ENCODE measurements around the gene MRTFA. TPM values are rescaled to one million over a fixed set of nuclear protein-coding genes. Genes with fewer than 3 reads are reported as not detected.

Gene MRTFA
- total and polyA plus RNA-seq, 4 donors: 7.5 to 22.0 (median 9.6) TPM

DNA sequence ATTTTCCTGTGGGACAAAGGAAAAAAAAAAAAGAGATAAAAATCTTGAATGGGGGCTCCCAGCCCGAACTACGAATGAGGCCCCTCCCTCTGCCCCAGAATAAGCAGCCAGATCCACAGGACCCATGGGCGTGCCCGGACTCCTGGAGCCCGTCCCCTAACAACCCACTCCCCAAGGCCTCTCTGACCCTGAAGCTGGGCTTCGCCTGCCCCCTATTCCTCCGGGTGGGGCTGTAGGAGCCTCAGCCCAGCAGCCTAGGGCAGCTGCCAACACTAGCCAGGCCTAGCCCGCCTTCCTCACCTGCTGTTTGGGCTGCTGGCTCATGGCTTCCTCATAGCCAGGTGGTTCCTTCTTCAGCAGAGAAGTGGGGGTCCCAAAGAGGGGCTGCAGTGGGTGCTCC, 219.5 kb downstream of the MRTFA start:
- DNase-seq (ENCODE audit: low spot score): no peak
- Histone ChIP-seq H3K9me3 (ENCODE audit: control insufficient read depth in 4 of 4, low read length in 3 of 4) (no peaks in the 10 kb centered on the region), H3K4me3 (ENCODE audit: low read depth in 1 of 3, low read length in 3 of 3) (no peak overlapping the region), H3K27me3 (ENCODE audit: control insufficient read depth in 4 of 4, insufficient read depth in 4 of 4, low read length in 3 of 4) (no peaks in the 10 kb centered on the region), H3K36me3 (ENCODE audit: control insufficient read depth in 4 of 4, insufficient read depth in 3 of 4, low read depth in 1 of 4, low read length in 3 of 4) (peaks cover 4 to 39% (median 15%) of the 10 kb centered on the region in 4 donors), H3K27ac (ENCODE audit: low read depth in 1 of 2, low read length in 2 of 2) (no peak overlapping the region), H3K4me1 (ENCODE audit: control insufficient read depth in 4 of 4, insufficient read depth in 4 of 4, low read length in 3 of 4) (peaks cover 0 to 4% (median 0%) of the 10 kb centered on the region in 4 donors), H3K9ac (ENCODE audit: low read depth in 1 of 2, low read length in 2 of 2) (no peak overlapping the region)
- TF ChIP-seq RXRA (IDR thresholded peaks at IDR 0.05) (no peak), NR2F2 (IDR thresholded peaks at IDR 0.05) (no peak), RAD21 (IDR thresholded peaks at IDR 0.05) (no peak), YY1 (IDR thresholded peaks at IDR 0.05) (no peak), HNF4G (IDR thresholded peaks at IDR 0.05) (no peak), HNF4A (conservative IDR thresholded peaks at IDR 0.05) (no peak)
- TF ChIP-seq, protein P1, sequence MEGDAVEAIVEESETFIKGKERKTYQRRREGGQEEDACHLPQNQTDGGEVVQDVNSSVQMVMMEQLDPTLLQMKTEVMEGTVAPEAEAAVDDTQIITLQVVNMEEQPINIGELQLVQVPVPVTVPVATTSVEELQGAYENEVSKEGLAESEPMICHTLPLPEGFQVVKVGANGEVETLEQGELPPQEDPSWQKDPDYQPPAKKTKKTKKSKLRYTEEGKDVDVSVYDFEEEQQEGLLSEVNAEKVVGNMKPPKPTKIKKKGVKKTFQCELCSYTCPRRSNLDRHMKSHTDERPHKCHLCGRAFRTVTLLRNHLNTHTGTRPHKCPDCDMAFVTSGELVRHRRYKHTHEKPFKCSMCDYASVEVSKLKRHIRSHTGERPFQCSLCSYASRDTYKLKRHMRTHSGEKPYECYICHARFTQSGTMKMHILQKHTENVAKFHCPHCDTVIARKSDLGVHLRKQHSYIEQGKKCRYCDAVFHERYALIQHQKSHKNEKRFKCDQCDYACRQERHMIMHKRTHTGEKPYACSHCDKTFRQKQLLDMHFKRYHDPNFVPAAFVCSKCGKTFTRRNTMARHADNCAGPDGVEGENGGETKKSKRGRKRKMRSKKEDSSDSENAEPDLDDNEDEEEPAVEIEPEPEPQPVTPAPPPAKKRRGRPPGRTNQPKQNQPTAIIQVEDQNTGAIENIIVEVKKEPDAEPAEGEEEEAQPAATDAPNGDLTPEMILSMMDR (IDR thresholded peaks at IDR 0.05; ENCODE audit: low read depth, low read length, missing input control): no peak
- TF ChIP-seq, protein P2, sequence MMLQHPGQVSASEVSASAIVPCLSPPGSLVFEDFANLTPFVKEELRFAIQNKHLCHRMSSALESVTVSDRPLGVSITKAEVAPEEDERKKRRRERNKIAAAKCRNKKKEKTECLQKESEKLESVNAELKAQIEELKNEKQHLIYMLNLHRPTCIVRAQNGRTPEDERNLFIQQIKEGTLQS (IDR thresholded peaks at IDR 0.05): no peak
- TF ChIP-seq, protein P3, sequence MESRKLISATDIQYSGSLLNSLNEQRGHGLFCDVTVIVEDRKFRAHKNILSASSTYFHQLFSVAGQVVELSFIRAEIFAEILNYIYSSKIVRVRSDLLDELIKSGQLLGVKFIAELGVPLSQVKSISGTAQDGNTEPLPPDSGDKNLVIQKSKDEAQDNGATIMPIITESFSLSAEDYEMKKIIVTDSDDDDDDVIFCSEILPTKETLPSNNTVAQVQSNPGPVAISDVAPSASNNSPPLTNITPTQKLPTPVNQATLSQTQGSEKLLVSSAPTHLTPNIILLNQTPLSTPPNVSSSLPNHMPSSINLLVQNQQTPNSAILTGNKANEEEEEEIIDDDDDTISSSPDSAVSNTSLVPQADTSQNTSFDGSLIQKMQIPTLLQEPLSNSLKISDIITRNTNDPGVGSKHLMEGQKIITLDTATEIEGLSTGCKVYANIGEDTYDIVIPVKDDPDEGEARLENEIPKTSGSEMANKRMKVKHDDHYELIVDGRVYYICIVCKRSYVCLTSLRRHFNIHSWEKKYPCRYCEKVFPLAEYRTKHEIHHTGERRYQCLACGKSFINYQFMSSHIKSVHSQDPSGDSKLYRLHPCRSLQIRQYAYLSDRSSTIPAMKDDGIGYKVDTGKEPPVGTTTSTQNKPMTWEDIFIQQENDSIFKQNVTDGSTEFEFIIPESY (IDR thresholded peaks at IDR 0.05): no peak
- WGBS: 97% methylated on average over 8 of the region's 8 CpGs

DNA sequence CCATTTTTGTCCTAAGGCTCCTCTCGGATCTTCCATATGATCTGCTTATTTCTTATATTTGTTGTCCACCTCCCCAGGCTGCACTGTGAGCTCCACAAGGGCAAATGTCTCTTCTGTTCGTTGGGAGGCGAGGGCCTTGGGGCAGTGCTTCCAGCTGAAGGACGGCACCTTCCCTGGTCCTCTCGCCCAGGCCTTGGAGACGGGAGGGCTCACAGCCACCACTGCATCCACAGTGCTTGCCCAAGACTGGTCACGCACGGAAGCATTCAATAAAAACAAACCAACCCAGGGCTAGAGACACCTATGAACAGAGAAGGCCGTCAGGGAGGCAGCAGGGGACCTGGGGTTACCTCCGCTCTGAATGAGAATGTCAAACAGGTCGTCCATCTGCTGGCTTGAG, 219.9 kb downstream of the MRTFA start:
- 95% methylated on average over 11 of the region's 11 CpGs for WGBS
- no peaks in the 10 kb centered on the region for H3K9me3 ChIP-seq (ENCODE audit: control insufficient read depth in 4 of 4, low read length in 3 of 4)
- no peak overlapping the region for H3K27ac ChIP-seq (ENCODE audit: low read depth in 1 of 2, low read length in 2 of 2)
- no peak overlapping the region for H3K4me3 ChIP-seq (ENCODE audit: low read depth in 1 of 3, low read length in 3 of 3)
- H3K9ac ChIP-seq (ENCODE audit: low read depth in 1 of 2, low read length in 2 of 2): no peak overlapping the region
- no peaks in the 10 kb centered on the region for H3K27me3 ChIP-seq (ENCODE audit: control insufficient read depth in 4 of 4, insufficient read depth in 4 of 4, low read length in 3 of 4)
- peaks cover 0 to 4% (median 0%) of the 10 kb centered on the region in 4 donors for H3K4me1 ChIP-seq (ENCODE audit: control insufficient read depth in 4 of 4, insufficient read depth in 4 of 4, low read length in 3 of 4)
- no peak for DNase-seq (ENCODE audit: low spot score)
- TF ChIP-seq JUND (IDR thresholded peaks at IDR 0.05): no peak
- TF ChIP-seq, protein P3 (IDR thresholded peaks at IDR 0.05): no peak
- TF ChIP-seq TAF1 (conservative IDR thresholded peaks at IDR 0.05): no peak
- TF ChIP-seq HNF4G (IDR thresholded peaks at IDR 0.05): no peak
- TF ChIP-seq, protein P4, sequence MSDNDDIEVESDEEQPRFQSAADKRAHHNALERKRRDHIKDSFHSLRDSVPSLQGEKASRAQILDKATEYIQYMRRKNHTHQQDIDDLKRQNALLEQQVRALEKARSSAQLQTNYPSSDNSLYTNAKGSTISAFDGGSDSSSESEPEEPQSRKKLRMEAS (IDR thresholded peaks at IDR 0.05): no peak
- no peak for TF ChIP-seq EGR1 (IDR thresholded peaks at IDR 0.05; ENCODE audit: low read depth in 2 of 2)
- TF ChIP-seq HNF4A (conservative IDR thresholded peaks at IDR 0.05): no peak
- H3K36me3 ChIP-seq (ENCODE audit: control insufficient read depth in 4 of 4, insufficient read depth in 3 of 4, low read depth in 1 of 4, low read length in 3 of 4): peaks cover 4 to 39% (median 15%) of the 10 kb centered on the region in 4 donors
